Mesendoderm (in vitro differentiated cells): ENCODE measurements around the gene PEMT.

ENCODE experiments used
- DNase-seq: peaks from one replicate; pipeline ENCODE4 v3.0.0; 2013
- H2AK5ac ChIP-seq: 2 replicates; pipeline ENCODE4 v1.6.1; 2013; ENCODE audit warnings: low read length, inconsistent platforms
- H2BK120ac ChIP-seq: 2 replicates; pipeline ENCODE4 v1.6.1; 2013; ENCODE audit warnings: low read depth, mild to moderate bottlenecking, low read length, moderate library complexity, mixed read lengths
- H2BK15ac ChIP-seq: replicated peaks from 2 replicates; pipeline ENCODE4 v1.6.1; 2013; ENCODE audit warnings: low read depth, mild to moderate bottlenecking, moderate library complexity
- H2BK5ac ChIP-seq: 2 replicates; pipeline ENCODE4 v1.6.1; 2013; ENCODE audit warnings: low read length, inconsistent platforms
- H3K18ac ChIP-seq: 2 replicates; pipeline ENCODE4 v1.6.1; 2013; ENCODE audit warnings: mild to moderate bottlenecking, low read length, mixed read lengths
- H3K23ac ChIP-seq: one replicate; pipeline ENCODE4 v1.6.1; 2013; ENCODE audit warnings: low read length
- H3K27ac ChIP-seq: 2 replicates; pipeline ENCODE4 v1.5.1; 2013; ENCODE audit warnings: low read depth, mild to moderate bottlenecking, inconsistent platforms, low read length, moderate library complexity
- H3K27me3 ChIP-seq: 2 replicates; pipeline ENCODE4 v1.6.1; 2013; ENCODE audit warnings: low read length, control low read depth, mild to moderate bottlenecking, inconsistent platforms; ENCODE audit not compliant: insufficient read depth, poor library complexity
- H3K36me3 ChIP-seq: 2 replicates; pipeline ENCODE4 v1.6.1; 2013; ENCODE audit warnings: low read length, inconsistent platforms; ENCODE audit not compliant: control insufficient read depth, insufficient read depth
- H3K4ac ChIP-seq: one replicate; pipeline ENCODE4 v1.6.1; 2013; ENCODE audit warnings: low read depth, mild to moderate bottlenecking, low read length, moderate library complexity
- H3K4me1 ChIP-seq: 2 replicates; pipeline ENCODE4 v1.6.1; 2013; ENCODE audit warnings: low read depth, low read length, inconsistent platforms; ENCODE audit not compliant: control insufficient read depth
- H3K4me2 ChIP-seq: 2 replicates; pipeline ENCODE4 v1.6.1; 2013; ENCODE audit warnings: low read length
- H3K4me3 ChIP-seq: 2 replicates; pipeline ENCODE4 v1.5.1; 2013; ENCODE audit warnings: mild to moderate bottlenecking, low read length
- H3K56ac ChIP-seq: one replicate; pipeline ENCODE4 v1.6.1; 2013; ENCODE audit warnings: low read length
- H3K79me1 ChIP-seq: 2 replicates; pipeline ENCODE4 v1.6.1; 2013; ENCODE audit warnings: low read length, inconsistent platforms
- H3K79me2 ChIP-seq: 2 replicates; pipeline ENCODE4 v1.6.1; 2013; ENCODE audit warnings: mild to moderate bottlenecking, low read length; ENCODE audit not compliant: control insufficient read depth, insufficient read depth
- H3K9ac ChIP-seq: 2 replicates; pipeline ENCODE4 v1.6.1; 2013; ENCODE audit warnings: low read length, inconsistent platforms
- H4K5ac ChIP-seq: one replicate; pipeline ENCODE4 v1.6.1; 2013; ENCODE audit warnings: low read length
- H4K8ac ChIP-seq: one replicate; pipeline ENCODE4 v1.6.1; 2013; ENCODE audit warnings: low read depth, mild to moderate bottlenecking, control low read depth, low read length, moderate library complexity
- WGBS: extraction: QIAGEN DNeasy Blood & Tissue Kit; methylation state at CpG from one replicate; pipeline ENCODE4 v1.1.7; 2013; ENCODE audit warnings: low lambda C conversion rate, missing lambda C conversion rate; ENCODE audit not compliant: insufficient coverage; ENCODE audit errors: extremely low coverage; 5-methylcytosine and 5-hydroxymethylcytosine counted together

Gene PEMT

GRCh38 chr17:17494499-17494869, 97.0 kb downstream of the PEMT start:
- WGBS, result no CpG with 5 or more reads among the region's 14 CpGs
- H2BK15ac ChIP-seq, result no peak overlapping the region

DNA sequence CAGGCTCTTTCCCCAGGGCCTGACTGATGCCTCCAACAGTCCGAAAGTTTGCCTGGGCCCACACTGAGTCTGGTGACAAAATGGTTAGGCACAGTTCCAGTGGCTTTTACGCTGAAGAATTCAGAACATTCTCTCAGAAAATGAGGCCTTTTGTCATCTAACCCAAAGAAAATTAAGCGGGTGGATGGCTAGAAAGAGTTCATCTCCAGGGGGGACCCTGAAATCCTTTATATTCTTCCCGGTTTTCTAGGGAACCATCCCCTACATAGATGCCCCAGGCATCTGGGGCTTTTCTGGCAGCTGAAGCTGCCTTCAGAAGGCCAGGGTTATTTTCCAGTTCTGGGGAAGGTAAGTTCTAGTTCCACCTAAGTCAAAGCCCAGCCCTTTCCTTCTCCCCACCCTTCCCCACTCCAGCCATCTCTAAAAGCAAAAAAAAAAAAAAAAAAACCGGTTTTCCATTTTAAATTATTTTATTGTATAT, 97.5 kb downstream of the PEMT start:
- H2BK15ac ChIP-seq, result no peak overlapping the region
- no peaks in the 10 kb centered on the region for H3K36me3 ChIP-seq
- no peak overlapping the region for H3K27ac ChIP-seq
- no peak overlapping the region for H3K18ac ChIP-seq
- no peak overlapping the region for H3K9ac ChIP-seq
- no peak overlapping the region for H4K5ac ChIP-seq
- no peak overlapping the region for H2BK5ac ChIP-seq
- WGBS, result no CpG with 5 or more reads among the region's 5 CpGs
- no peak overlapping the region for H3K4ac ChIP-seq
- H3K23ac ChIP-seq, result no peak overlapping the region
- H3K56ac ChIP-seq, result no peak overlapping the region
- no peaks in the 10 kb centered on the region for H3K27me3 ChIP-seq
- H3K4me2 ChIP-seq, result no peak overlapping the region
- H3K79me1 ChIP-seq, result no peaks in the 10 kb centered on the region
- no peak overlapping the region for H2AK5ac ChIP-seq
- H3K79me2 ChIP-seq, result no peaks in the 10 kb centered on the region
- H4K8ac ChIP-seq, result no peak overlapping the region
- H2BK120ac ChIP-seq, result no peak overlapping the region
- H3K4me1 ChIP-seq, result peaks cover 2% of the 10 kb centered on the region
- no peak for DNase-seq
- H3K4me3 ChIP-seq, result no peak overlapping the region

More at GRCh38 chr17:17494499-17494869, 97.0 kb downstream of the PEMT start:
- H3K4me3 ChIP-seq, result no peak overlapping the region
- no peak overlapping the region for H2BK120ac ChIP-seq
- H2AK5ac ChIP-seq, result no peak overlapping the region
- no peak overlapping the region for H3K4ac ChIP-seq
- no peak overlapping the region for H4K8ac ChIP-seq
- H3K79me1 ChIP-seq, result no peaks in the 10 kb centered on the region
- no peak overlapping the region for H3K23ac ChIP-seq
- H3K56ac ChIP-seq, result peak overlapping the region; percentile 42
- DNase-seq, result no peak
- H3K18ac ChIP-seq, result peak overlapping the region; percentile 9
- H3K27me3 ChIP-seq, result no peaks in the 10 kb centered on the region
- peak overlapping the region; percentile 20 for H3K4me2 ChIP-seq
- no peak overlapping the region for H4K5ac ChIP-seq
- H3K36me3 ChIP-seq, result no peaks in the 10 kb centered on the region
- H3K79me2 ChIP-seq, result no peaks in the 10 kb centered on the region
- peak overlapping the region; percentile 54 for H3K9ac ChIP-seq
- no peak overlapping the region for H2BK5ac ChIP-seq
- H3K27ac ChIP-seq, result no peak overlapping the region
- peaks cover 2% of the 10 kb centered on the region for H3K4me1 ChIP-seq

GRCh38 chr17:17493249-17493985, 98.1 kb downstream of the PEMT start:
- H3K18ac ChIP-seq, result no peak overlapping the region
- H3K23ac ChIP-seq, result no peak overlapping the region
- H3K4me2 ChIP-seq, result no peak overlapping the region
- H4K8ac ChIP-seq, result no peak overlapping the region
- DNase-seq, result peak; percentile 22
- H3K4ac ChIP-seq, result no peak overlapping the region
- H3K4me3 ChIP-seq, result no peak overlapping the region
- H3K79me1 ChIP-seq, result no peaks in the 10 kb centered on the region
- WGBS, result no CpG with 5 or more reads among the region's 15 CpGs
- H3K27ac ChIP-seq, result no peak overlapping the region
- no peak overlapping the region for H2BK120ac ChIP-seq
- no peaks in the 10 kb centered on the region for H3K27me3 ChIP-seq
- no peaks in the 10 kb centered on the region for H3K36me3 ChIP-seq
- no peaks in the 10 kb centered on the region for H3K79me2 ChIP-seq
- no peak overlapping the region for H2BK5ac ChIP-seq
- H3K9ac ChIP-seq, result no peak overlapping the region
- H4K5ac ChIP-seq, result no peak overlapping the region
- no peak overlapping the region for H3K56ac ChIP-seq
- H2BK15ac ChIP-seq, result no peak overlapping the region
- no peak overlapping the region for H2AK5ac ChIP-seq
- peaks cover 2% of the 10 kb centered on the region for H3K4me1 ChIP-seq

DNA sequence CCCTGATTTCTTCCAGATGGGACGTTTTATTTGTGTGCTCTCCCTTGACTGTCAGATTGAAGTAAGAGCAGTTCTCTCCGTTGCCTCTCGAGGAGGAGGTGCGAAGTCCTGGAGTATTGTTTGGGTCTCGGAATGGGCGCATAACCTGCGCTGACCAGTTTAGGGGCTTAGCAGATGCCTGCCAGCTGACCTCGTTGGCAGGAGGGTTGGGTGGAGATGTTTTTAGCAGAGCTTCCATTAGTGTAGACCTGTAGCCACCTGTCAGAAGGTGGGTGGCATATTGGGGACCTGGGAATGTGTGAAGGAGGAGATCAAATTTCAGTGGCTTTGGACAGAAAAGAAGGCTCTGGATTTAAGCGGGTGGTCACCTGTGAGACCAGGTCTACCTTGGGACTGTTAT, 98.9 kb downstream of the PEMT start:
- Histone ChIP-seq H3K4ac (no peak overlapping the region), H2AK5ac (no peak overlapping the region), H3K4me1 (peaks cover 2% of the 10 kb centered on the region), H3K4me2 (no peak overlapping the region), H3K23ac (no peak overlapping the region), H3K4me3 (no peak overlapping the region), H3K9ac (no peak overlapping the region), H2BK120ac (no peak overlapping the region), H2BK5ac (no peak overlapping the region), H3K18ac (no peak overlapping the region), H3K27ac (no peak overlapping the region), H3K36me3 (peaks cover under 1% of the 10 kb centered on the region), H2BK15ac (no peak overlapping the region), H3K27me3 (no peaks in the 10 kb centered on the region), H3K79me1 (peaks cover 2% of the 10 kb centered on the region), H4K5ac (no peak overlapping the region), H4K8ac (no peak overlapping the region), H3K56ac (no peak overlapping the region), H3K79me2 (no peaks in the 10 kb centered on the region)
- no CpG with 5 or more reads among the region's 9 CpGs for WGBS
- no peak for DNase-seq

DNA sequence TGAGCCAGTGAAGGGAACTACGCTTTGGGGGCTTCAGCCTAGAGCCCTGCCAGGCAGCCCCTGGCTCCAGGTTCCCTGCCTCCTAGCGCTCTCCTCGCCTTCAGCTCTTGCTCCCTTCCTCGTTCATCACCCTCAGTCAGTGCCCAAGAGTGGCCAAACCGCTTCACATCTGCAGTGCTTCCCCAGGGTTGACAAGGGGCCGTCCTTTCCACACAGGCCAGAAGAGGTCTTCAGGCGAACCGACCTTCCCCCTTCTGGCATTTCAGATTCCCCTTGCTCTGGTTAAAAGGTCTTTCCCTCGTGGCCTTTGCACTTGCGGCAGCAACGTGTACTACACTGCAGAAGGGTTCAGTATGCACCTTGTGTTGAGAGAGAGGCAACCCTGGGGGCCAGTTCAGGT, 99.4 kb downstream of the PEMT start:
- Histone ChIP-seq H4K5ac (no peak overlapping the region), H3K4me3 (no peak overlapping the region), H3K4me2 (no peak overlapping the region), H3K79me1 (peaks cover 2% of the 10 kb centered on the region), H3K18ac (no peak overlapping the region), H3K79me2 (no peaks in the 10 kb centered on the region), H3K9ac (no peak overlapping the region), H2BK5ac (no peak overlapping the region), H3K4me1 (peaks cover 2% of the 10 kb centered on the region), H3K36me3 (peaks cover 2% of the 10 kb centered on the region), H3K23ac (no peak overlapping the region), H3K27me3 (no peaks in the 10 kb centered on the region), H3K27ac (no peak overlapping the region), H3K4ac (no peak overlapping the region), H2BK15ac (no peak overlapping the region), H2AK5ac (no peak overlapping the region), H4K8ac (no peak overlapping the region), H2BK120ac (no peak overlapping the region), H3K56ac (no peak overlapping the region)
- WGBS, result no CpG with 5 or more reads among the region's 11 CpGs
- DNase-seq, result no peak

- Histone ChIP-seq H2AK5ac (no peak overlapping the region), H2BK5ac (no peak overlapping the region), H3K9ac (no peak overlapping the region), H4K5ac (no peak overlapping the region), H3K4ac (no peak overlapping the region), H3K4me3 (no peak overlapping the region), H2BK15ac (no peak overlapping the region), H3K79me2 (no peaks in the 10 kb centered on the region), H3K23ac (no peak overlapping the region), H3K4me1 (peaks cover 2% of the 10 kb centered on the region), H3K27ac (no peak overlapping the region), H3K56ac (no peak overlapping the region), H4K8ac (no peak overlapping the region), H3K4me2 (no peak overlapping the region), H3K27me3 (no peaks in the 10 kb centered on the region), H3K36me3 (peaks cover 2% of the 10 kb centered on the region), H3K79me1 (peaks cover 2% of the 10 kb centered on the region), H2BK120ac (no peak overlapping the region), H3K18ac (no peak overlapping the region)
- no peak for DNase-seq
- no CpG with 5 or more reads among the region's 17 CpGs for WGBS
These were observed 99.9 kb downstream of the PEMT start for GRCh38 chr17:17491546-17491988.
